ENCODE results near the gene TREML2.
"Not testable (repeated sequence)": the region's sequence is repeated elsewhere in the genome, so short reads cannot be mapped to it uniquely, and the experiment has no call there.

The TREML2 gene, protein sequence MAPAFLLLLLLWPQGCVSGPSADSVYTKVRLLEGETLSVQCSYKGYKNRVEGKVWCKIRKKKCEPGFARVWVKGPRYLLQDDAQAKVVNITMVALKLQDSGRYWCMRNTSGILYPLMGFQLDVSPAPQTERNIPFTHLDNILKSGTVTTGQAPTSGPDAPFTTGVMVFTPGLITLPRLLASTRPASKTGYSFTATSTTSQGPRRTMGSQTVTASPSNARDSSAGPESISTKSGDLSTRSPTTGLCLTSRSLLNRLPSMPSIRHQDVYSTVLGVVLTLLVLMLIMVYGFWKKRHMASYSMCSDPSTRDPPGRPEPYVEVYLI

DNA sequence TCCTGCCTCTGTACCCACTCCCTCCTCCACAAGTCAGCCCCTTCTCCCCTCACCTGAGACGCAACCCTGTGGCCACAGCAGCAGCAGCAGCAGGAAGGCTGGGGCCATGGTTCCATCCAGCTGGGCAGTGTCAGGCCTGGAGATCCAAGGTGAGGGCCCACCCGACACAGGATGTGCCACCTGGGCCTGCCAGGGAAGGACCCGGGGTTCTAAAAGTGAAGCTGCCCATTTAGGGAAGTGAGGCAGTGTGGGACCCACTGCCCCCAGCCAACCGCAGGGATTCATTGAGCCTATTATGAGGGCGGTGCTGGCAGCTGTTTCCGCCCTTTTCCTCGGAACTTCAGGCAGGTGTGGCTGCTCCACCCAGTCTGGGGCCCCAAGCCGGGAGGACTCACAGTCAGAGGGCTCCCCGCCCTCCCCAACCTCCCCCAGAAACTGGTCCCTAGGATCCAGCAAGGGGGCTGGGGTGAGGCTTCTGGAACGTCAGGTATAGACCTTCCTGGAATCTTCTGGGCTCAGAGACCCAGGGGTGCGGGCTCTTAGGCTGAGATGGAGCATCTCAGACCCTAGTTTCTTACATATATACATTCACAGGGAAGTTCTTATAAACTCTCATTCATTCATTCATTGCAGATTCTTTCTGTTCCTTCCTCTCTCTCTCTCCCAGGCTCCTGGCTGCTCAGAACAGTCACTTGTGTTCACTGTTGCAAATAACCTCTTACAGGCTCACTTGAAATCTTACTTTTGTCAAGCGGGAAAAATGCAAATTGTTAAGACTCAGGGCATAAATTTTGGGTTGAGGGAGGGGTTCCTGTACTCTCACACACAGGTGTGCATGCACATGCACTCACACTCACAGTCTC lies at the start of gene TREML2:
TREML2 (minus strand) TSS at position 249 of the 863 bp plus-strand sequence; CDS start at position 108, 141 bp downstream.
- DNase-seq = no peak

GRCh38 chr6:41247882-41248705 lies 47.1 kb upstream of the TREML2 start:
- no peak for DNase-seq

DNA sequence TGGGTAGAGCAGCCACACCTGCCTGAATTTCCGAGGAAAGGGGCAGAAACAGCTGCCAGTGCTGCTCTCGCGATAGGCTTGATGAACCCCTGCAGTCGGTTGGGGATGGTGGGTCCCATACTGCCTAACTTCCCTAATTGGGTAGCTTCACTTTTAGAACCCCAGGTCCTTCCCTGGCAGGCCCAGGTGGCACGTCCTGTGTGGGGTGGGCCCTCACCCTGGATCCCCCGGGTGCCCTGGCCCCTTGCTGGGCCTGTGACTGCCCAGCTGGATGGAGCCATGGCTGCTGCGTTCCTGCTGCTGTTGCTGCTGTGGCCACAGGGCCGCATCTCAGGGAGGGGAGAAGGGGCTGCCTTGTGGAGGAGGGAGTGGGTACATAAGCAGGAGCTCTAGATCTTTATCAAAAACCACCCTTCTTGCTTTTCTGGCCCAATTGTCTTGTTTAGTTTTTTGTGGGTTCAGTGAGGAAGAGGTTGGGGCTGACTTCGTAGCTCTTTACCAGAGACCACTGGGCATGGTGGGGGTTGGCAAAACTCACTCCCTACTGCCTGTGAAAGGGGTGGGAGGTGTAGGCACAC lies 46.4 kb upstream of the TREML2 start:
- DNase-seq = no peak

GRCh38 chr6:41246529-41246928 lies 45.6 kb upstream of the TREML2 start:
- DNase-seq = not testable (repeated sequence)

DNA sequence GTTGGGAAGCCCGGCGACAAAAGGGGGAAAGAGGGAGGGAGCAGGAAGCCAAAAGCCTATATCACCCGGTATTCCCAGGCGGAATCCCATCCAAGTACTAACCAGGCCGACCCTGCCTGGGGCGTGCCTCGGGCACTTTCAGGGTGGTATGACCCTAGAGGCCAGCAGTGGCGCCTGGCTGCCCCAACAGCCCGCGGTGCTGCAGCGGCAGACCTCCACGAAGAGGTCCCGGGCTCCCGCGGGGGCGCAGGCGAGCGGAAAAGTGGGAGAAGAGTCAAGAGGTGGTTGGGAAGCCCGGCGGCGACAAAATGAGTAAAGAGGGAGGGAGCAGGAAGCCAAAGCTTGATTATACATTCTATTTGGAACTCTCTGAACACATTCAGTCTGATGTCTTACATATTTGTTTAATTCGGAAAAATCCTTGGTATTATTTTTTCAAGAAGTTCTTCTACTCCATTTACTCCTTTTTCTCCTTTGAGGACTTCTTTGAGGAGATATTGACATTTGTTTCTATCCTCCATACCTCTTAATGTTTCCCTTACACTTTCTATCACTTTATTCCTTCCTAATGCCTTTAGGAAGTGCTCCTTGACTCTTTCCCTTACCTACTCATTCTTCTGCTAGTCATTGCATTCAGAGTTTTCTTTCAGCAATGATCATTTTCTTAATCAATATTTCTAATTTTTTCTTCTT lies 38.7 kb upstream of the TREML2 start:
- DNase-seq = peak; percentile 39

- DNase-seq = no peak
Measured at GRCh38 chr6:41237128-41237527, 36.2 kb upstream of the TREML2 start.

DNA sequence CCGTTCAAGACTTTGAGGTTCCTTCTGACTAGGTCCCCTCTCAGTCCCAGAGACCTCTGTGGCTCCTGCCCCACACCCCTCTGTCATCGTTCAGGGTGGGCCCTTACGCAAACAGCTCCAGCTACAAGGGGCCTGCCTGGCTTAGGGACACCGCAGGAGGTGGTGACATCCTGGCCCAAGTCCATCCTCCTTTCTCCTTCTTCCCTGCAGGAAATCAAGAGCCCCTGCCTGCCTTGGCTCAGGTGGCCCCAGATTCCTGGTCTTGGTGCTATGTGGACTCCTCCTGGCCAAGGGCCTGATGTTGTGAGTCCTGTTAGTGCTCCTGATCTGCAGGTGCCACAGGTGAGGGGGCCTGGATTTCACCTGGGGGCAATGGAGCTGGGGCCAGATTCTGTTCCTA lies 35.3 kb upstream of the TREML2 start:
- no peak for DNase-seq

DNA sequence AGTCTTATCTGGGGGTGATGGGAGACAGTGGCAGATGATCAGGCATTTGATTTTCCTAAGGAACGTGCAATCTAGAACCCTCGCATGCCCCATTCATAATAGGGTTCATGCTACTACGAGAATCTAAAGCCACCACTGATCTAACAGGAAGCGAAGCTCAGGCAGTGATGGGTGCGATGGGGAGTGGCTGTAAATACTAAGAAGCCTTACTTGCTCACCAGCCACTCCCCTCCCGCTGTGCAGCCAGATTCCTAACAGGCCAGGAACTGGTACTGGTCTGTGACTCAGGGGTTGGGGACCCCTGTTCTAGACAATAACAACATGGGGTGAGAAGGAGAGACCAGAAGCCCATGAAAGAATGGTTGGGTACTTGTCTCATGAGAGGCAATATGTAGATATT lies 31.7 kb upstream of the TREML2 start:
- DNase-seq = no peak

- DNase-seq = no peak
Measured at GRCh38 chr6:41231246-41231645, 30.3 kb upstream of the TREML2 start.

DNA sequence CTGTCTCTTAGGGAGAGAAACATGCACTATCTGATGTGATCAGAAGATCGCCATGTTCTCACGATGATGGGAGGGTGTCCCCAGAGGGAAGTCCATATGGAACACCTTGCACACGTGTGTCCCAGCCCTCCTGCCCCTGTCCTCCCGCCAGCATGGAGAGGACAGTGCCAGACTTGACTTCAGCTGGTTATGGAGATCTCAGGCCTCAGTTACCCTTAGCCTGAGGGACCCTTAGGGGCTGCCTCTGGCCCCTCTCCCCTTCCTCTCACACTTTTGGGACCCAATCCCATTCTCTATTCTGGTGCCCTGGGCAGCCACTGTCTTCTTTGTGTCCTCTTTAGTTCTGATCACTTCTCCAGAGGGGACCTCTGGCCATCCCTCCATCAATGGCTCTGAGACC lies 28.8 kb upstream of the TREML2 start:
- DNase-seq = no peak

- DNase-seq = no peak
Measured at GRCh38 chr6:41228616-41229015, 27.7 kb upstream of the TREML2 start.

DNA sequence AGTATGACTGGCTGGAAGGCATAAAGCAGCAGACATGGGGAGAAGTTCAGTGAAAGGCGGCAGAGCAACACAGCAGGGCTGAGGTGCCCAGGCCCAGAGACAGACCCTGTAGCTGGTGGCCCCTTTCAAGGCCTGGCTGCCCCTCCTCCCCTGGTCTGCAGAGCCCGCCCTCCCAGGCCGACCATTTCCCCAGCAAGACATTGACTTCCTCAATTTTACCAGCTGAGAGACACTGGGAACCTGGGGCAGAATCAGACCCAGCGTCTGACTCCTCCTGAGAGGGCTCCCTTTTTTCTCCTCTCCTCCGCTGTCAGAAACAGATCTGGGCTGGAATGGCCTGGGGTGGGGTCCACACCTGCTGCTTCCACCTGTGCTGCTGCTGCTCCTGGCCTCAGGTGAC lies 27.1 kb upstream of the TREML2 start, which contains the start of gene TREML4:
TREML4 (plus strand) TSS at position 254 of the 400 bp plus-strand sequence; CDS start at position 333, 79 bp downstream.
- no peak for DNase-seq

GRCh38 chr6:41226752-41227151 lies 25.8 kb upstream of the TREML2 start:
- no peak for DNase-seq

DNA sequence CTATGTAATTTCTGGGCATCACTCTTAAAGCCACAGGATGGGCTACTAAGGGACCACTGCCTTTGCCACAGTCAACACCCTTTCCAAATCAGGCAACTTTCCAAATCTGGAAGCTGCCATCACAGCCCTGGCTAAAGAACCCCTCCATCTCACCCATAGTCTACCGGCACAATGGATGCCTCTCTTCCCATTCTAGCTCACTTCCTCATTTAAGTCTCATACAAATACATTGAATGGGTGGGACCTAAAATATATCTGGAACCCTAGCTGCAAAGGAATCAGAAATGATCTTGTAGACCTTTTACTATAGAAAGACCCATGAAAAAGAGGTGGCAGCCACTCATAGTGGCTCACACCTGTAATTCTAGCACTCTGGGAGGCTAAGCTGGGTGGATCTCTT lies 23.9 kb upstream of the TREML2 start:
- no peak for DNase-seq

DNA sequence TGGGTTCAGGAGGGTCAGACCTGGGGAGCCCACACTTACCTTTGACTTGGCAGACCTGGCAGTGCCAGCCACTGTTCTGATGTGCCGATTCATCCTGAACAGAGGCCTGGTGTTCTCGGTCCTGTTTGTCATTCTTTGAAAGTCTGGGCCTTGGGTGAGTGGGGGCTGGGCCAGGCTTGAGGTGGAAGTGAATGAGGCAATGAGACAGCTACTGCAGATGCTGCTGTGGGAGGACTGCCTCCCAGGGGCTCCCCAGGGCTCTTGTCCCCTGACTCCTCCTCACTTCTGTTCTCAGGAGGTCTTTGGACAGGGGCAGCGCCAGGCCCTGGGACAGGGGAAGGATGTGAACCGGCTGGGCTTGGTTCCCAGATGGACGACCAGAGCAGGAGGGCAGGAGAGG lies 21.6 kb upstream of the TREML2 start:
- no peak for DNase-seq

- no peak for DNase-seq
Measured at GRCh38 chr6:41222045-41222444, 21.1 kb upstream of the TREML2 start.

DNA sequence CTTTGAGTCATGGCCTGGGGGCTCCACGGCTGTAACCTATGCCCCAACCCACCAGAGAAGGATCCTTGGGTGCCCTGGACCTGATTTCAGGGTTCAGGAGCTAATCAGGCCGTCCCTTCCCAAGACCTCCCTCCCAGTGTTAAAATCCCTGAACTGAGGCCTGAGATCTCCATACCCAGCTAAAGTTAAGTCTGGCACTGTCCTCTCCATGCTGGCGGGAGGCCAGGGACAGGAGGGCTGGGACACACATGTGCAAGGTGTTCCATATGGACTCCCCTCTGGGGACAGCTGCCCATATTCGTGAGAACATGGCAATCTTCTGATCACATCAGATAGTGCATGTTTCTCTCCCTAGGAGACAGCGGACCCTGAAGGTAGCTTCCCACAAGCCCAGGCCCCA lies 15.7 kb upstream of the TREML2 start:
- no peak for DNase-seq

DNA sequence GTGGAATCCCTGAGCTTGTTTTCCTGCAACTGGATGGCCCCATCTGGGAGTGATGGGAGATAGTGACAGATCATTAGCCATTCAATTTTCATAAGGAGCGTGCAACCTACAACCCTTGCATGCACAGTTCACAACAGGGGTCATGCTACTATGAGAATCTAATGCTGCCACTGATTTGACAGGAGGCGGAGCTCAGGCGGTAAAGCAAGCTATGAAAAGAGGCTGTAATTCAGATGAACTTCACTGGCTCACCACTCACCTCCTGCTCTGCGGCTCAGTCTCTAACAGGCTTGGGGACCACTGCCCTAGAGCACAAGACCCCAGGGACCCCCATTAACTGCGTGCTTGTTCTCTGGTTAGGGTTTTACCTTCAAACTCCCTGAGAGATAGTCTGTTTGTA lies 14.8 kb upstream of the TREML2 start:
- DNase-seq = peak; percentile 57

DNA sequence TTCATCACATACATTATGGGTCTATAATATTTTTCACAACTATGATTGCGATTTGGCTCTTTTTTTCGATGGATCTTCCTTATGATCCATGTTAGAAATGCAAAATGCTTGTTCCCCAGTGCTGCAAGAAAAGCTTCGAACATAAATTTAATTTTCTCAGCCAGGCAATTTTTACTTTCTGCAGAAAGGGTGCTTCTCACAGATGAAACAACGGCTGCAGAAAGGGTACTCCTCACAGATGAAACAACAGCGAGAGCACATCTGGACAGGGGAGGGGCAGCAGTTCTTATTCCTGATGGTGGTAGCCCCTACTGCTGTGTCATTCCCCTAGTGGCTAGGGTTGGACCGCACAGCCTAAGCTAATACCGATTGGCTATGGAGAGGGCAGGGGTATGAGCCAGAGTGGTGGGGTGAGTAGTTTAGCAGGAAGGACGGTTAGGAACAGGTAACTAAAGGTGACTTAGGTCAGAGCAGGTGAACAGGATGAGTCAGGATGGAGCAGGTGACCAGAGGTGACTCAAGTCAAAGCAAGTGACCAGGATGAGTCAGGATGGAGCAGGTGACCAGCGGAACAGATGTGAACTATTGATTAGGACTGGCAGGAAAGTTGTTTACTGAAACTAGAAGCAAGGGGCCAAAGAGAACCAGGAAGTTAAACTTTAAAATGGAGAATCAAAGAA lies 13.8 kb upstream of the TREML2 start:
- DNase-seq = no peak

GRCh38 chr6:41209547-41210320 lies 8.8 kb upstream of the TREML2 start:
- DNase-seq = no peak

Data from retina (tissue), 1 donor.